Left renal pelvis (tissue), 4 donors: ENCODE results near the gene STARD13. TPM values are rescaled to one million over a fixed set of nuclear protein-coding genes. Genes with fewer than 3 reads are reported as not detected.

ENCODE experiments used
- DNase-seq, 4 donors: peaks; one replicate each; pipeline ENCODE4 v3.0.0-alpha.2; 2013; ENCODE audit warnings: low read depth in 4 of 4, low spot score in 3 of 4
- polyA plus RNA-seq, 4 donors: library from polyadenylated mRNA; unstranded; fragments of 120-200 nt; gene quantifications; one replicate each; pipeline ENCODE4 v1.2.1, GENCODE V29; 2013; ENCODE audit not compliant: insufficient read length in 4 of 4

STARD13 gene, protein sequence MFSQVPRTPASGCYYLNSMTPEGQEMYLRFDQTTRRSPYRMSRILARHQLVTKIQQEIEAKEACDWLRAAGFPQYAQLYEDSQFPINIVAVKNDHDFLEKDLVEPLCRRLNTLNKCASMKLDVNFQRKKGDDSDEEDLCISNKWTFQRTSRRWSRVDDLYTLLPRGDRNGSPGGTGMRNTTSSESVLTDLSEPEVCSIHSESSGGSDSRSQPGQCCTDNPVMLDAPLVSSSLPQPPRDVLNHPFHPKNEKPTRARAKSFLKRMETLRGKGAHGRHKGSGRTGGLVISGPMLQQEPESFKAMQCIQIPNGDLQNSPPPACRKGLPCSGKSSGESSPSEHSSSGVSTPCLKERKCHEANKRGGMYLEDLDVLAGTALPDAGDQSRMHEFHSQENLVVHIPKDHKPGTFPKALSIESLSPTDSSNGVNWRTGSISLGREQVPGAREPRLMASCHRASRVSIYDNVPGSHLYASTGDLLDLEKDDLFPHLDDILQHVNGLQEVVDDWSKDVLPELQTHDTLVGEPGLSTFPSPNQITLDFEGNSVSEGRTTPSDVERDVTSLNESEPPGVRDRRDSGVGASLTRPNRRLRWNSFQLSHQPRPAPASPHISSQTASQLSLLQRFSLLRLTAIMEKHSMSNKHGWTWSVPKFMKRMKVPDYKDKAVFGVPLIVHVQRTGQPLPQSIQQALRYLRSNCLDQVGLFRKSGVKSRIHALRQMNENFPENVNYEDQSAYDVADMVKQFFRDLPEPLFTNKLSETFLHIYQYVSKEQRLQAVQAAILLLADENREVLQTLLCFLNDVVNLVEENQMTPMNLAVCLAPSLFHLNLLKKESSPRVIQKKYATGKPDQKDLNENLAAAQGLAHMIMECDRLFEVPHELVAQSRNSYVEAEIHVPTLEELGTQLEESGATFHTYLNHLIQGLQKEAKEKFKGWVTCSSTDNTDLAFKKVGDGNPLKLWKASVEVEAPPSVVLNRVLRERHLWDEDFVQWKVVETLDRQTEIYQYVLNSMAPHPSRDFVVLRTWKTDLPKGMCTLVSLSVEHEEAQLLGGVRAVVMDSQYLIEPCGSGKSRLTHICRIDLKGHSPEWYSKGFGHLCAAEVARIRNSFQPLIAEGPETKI
- polyA plus RNA-seq: 10 to 100 TPM; 17.5 to 25.4 (median 23.7) TPM

DNA sequence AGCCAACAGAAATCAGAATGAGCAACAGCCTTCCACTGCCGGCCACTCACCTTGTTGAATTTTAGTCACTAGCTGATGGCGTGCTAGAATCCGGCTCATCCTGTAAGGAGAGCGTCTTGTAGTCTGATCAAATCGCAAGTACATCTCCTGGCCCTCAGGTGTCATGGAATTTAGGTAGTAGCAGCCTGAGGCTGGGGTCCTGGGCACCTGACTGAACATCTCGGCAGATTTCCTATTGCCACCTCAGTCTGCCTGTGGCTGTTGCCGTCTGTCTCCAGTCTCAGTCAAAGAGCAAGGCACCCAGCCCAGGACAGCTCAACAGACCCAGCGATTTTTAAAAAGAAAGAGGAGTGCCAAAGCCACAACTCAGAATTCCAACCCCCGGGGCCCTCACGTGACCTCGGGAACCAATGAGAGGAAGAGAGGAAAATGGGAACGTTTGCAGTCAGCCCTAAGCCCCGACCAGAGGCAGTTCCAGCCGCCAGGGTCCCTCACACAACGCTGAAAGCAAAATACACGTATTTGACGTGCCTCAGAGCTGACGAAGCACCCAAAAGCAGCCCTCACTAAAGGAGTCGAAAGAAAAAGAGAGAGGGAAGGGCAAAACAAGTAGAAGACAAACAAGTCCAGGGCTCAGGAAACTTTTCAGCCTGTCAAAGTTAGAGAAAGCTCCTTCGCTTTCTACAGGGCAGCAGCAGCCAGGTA is at the start of gene STARD13:
STARD13 (minus strand) TSS at position 336 of the 705 bp plus-strand sequence; CDS start at position 219, 117 bp downstream.
- DNase-seq: peak; percentile 85 to 90 (median 86)

DNA sequence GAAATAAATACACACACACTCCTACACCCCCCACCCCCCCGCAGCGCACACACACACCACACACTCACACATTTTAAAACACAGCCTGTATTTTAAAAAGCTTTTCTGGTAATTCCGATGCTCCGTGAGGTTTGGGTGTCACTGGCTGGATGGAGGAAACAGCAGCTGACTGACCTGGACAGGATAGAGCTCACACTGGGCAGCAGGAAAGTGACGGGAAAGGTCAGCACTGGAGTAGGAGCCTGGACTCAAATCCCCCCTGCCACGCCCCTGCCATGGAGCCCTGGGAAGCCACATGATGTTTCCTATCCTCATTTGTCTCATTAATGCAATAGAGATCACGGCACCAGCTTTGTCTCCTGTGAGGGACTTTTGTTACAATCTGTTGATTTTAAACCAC is 49.3 kb upstream of the STARD13 start:
- DNase-seq: no peak

DNA sequence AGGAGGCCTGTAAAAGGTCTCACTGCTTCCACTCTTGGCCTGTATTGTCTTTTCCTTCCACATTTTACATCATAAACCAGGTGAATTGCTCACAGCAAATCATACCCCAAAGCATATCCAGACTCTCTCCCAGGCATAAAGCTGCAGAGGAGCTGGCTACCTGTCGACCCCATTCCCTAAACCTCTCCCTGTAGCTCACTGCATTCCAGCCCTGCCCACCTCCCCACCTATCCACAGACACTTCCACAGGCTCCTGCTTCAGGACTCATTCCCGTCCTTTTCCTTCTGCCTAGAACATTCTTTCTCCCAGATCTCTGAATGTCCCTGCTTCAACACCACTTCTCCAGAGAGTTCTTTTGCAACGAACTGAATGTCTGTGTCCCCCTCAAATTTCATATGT is 46.4 kb upstream of the STARD13 start:
- DNase-seq: no peak

DNA sequence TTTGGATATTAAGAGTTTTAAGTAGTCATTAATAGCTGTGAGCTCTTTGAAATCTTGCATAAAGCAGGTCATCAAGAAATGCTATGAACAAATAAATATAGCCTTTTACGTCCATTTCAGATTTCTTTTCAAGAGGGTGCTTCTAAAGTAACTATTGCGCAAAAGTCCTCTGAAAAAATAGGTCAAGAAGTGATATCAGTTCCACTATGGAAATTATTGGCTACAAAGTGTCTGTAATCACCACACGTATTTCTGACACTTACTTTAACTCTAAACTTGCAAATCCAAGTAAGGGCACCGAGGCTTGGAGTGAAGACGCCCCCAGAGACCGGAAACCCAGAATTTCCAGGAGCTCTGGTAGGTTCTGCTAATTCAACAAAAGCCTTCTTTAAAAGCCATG is 44.9 kb upstream of the STARD13 start:
- DNase-seq: no peak

DNA sequence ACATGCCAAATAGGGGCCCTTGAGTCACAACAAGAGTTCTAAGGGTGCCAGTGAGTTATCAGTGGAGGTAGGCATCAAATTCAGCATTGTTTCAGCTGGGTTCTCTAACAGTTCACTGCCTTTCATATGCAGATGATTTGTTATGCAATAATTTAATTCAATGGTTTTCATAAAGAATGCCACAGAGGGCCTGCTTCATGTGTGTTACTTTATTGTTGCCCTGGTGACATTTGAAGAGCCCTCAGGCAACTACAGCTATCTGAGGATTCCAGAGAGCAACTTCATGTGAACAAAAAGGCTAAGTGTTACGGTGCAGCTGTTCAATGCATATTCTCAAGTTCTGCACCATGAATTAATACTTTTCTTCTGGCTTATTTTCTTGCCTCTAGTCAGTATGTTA is 43.1 kb upstream of the STARD13 start:
- no peak for DNase-seq

DNA sequence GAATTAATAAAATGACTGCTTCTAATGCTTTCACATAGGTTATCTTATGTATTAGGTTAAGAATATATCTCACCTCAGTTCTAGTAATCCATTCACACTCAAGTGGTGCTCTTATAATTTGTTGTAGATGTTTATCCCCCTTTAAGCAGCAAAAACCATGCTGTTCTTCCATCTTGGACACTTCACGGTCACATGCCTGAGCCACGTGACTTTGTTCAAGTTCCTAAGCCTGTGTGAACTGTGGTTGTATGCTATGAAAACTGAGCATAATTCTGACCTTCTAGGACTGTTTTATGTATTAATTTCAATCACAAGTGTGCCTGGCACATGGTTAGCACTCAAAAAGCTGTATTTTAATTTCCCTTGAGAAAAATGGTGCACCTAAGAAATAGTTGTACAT is 41.2 kb upstream of the STARD13 start:
- DNase-seq: no peak

DNA sequence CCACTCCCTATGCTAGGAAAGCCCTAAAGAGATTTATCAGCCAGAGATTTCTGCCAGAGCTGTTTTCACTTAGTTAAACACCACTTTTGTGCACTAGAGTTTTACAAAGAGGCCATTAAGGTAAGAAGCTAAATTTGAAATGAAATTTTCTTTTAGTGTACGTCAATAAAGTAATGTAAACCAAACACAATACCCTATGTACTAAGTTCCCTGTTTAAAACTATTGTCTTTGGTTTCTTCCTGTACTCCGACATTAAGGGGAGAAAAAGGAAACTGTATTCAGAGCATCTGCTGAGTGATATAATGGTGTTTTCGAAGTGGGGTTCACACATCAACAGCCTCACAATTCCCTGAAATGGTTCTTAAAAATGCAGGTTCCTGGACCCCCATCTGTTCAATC is 40.7 kb upstream of the STARD13 start:
- DNase-seq: no peak

DNA sequence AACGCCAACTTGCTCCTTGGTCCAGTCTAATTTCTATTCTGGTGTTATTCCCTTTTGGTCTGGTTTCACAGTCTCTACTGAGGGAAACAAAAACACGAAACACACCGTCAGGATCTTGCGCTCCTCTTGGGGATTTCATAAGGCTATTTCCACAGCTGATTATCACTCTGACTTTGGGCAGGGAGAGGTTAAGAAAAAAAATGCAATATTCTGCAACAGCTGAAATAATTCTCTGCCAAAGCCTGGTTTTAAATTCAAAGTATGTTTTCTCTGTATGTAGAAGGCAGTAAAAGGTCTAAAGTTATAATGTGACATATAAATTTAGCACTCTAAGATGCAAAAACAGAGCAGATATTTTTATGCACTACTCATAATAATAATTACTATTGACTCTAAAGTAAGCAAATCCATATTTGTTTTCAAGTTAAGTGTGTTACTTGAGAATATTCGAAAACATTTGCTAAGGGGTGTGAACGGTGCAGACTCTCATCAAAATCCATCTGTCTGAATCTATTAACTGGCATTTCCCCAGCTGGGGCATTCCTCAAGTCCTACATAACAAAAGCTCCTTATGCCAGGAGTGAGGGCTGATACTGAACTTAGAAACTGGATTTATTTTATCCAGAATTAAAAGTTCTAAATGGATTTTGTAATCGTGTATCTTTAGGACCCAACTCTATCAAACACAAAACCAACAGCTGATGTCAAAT is 38.4 kb upstream of the STARD13 start:
- no peak for DNase-seq

DNA sequence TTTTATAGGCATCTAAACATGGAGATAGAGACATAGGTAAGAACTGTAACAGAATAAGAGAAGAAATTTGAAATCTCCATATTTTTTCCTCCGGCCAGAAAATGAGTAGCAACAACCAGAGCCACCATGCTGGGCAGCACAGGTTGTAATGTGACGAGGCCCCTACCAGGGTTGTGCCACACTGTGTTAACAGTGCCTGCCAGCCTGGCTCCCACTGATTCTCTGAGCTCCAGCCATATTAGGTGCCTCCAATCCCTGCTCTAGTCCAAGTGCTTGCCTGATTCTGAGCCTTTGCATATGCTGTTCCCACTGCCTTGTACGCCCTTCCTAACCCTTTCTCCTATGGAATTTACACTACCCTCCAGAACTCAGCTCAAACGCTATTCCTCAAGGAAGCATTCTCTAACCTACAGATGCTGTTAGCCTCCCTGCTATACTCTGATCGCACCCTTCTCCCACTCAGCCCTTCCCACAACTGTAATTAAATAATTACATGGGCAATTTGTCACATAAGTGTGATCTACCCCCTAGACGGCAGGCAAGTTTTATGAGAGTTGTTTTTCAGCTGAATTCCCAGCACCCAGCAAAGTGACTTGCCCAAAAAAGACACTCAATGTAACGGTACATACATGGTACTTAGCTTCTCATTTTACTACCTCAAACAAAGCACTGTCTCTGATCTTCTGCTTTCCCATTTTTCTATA is 37.6 kb upstream of the STARD13 start:
- DNase-seq: no peak

DNA sequence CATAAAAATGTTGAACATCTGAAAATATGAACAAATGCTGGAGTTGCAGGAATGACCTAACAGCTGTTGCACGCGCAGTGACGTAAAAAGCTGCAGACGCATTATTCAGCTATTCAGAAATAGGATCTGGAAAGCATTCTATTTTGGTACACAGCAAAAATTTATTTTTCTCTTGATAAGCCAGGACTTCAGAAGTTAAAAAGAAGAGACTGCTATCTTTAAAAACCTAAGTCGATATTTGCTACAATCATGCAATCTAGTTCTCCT is 36.9 kb upstream of the STARD13 start:
- no peak for DNase-seq

DNA sequence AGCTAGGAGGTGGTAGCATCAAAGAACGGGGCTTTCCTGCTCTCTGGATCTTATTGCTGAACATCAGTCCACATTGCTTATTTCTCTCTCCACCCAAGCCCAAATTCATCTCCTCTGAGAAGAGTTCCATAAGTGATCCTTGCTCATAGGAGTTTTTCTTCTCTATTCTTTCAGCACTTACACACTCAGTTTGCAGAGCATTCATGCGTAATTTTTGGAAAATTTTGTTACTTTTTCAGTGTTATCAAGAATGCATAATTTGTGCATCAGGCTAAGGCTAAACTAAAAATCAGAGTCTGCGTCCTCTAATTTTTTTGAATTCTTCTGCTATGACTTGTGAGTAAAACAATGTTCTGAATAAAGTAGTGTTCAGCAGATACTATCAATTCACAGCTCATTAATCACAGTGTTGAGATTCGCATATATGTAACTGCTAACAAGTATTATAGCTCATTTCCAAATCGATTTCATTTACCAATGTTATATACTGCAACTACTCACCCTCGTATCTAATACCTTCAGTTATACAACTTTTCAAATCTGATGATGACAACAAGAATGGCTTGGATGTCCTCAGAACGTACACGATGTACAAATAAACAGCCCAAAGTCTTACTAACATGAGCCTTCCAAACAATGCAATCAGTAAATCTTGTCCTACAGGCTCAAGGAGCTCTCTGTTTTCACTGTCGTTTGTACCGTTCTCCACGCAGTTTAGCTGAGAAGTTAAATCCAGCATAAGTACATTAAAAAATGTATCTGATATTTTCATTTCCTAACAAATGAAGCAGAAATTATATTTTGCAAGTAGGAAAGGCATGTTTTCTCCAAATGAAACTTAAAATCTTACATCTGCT is 36.4 kb upstream of the STARD13 start:
- DNase-seq: no peak

DNA sequence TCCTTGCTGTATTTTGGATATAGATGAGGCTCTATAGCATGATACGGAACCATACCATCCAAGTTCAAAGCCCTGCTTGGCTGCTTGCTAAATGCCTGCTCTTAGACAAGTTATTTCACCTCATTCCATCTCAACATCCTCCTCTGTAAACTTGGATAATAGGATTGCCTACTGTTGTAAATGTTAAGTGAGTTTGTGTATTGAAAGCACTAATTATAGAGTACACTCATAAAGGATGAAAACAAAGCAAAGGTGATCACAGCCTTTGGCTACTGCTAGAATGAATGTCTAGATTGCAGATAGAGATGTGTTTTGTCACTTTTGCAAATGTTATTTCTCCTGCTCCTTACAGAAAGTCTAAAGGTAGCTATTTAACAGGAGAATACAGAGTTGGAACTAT is 34.3 kb upstream of the STARD13 start:
- no peak for DNase-seq

DNA sequence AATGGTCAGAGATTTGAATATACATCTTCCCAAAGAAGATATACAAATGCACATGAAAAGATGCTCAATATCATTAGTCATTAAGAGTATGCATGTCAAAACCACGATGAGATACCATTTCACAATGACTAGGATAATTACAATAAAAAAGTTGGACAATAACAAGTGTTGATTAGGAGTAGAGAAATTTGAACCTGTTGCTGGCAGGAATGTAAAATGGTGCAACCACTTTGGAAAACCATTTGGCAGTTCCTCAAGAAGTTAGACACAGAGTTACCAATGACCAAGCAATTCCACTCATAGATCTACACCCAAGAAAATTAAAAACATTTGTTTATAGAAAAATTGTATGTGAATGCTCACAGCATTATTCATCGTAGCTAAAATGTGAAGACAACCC is 33.2 kb upstream of the STARD13 start:
- DNase-seq: no peak

DNA sequence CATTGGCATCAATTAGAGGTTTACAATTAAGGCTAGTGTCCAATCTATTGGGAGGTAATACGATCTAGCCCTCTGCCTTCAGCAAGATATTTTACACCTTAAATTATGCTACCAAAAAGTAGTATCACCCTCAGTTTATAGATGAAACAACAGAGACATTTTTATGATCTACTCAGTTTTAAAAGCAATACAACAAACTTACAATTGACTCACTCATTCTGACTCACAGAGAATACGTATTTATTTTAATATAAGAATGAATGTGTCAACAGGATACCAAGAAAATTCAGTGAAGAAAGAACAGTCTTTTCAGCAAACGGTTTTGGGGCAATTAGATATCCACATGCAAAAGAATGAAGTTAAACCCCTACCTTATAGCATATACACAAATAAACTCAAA is 32.5 kb upstream of the STARD13 start:
- no peak for DNase-seq

DNA sequence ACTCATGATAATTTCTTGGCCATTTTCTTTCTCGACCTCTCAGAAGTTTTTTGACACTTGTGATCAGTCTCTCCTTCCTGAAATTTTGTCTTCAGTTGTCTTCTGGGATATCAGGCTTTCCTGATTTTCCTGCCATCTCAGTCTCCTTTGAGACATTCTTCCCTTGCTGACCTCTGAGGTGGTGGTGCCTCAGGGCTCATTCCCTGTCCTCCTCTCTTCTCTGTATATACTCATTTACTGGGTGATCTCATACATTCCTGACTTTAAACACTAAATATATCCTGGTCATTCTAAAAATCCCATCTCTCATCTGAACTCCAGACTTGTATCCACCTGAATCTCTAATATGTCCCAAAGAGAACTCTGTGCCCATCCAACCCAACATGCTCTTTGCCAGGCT is 31.3 kb upstream of the STARD13 start:
- DNase-seq: no peak

DNA sequence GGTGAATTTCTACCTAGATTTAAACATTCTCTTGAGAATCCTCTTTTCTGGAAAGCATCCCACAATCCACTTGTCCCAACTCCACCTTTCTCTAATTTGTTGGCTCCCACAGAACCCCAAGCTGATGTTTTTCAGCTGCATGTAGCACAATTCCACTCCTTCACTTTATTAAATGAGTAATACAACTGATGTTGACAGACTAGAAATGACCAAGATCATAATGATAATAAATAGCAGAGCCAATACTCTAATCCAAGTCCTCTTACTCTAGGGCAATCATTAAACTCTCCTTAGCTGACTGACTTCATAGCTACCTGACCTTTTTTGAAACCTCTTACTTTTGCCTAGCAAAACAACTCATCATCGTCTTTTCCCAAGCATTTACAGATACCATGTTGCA is 27.9 kb upstream of the STARD13 start:
- DNase-seq: no peak

DNA sequence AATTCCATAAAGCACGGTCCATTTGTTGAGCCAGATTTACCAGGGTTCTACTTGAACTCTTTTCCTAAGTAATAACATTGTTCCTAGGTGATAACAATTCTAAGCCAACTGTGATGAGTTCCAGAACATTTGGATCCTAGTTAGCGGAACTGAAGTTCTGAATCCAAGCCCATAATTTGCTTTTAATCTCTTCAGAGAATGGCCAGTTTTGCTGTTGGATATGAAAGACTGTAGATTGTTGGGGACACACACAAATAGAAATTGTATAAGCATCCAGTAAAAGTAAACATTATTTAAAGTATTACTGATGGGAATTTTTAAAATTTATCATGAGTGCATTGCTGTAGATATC is 27.3 kb upstream of the STARD13 start:
- DNase-seq: no peak

DNA sequence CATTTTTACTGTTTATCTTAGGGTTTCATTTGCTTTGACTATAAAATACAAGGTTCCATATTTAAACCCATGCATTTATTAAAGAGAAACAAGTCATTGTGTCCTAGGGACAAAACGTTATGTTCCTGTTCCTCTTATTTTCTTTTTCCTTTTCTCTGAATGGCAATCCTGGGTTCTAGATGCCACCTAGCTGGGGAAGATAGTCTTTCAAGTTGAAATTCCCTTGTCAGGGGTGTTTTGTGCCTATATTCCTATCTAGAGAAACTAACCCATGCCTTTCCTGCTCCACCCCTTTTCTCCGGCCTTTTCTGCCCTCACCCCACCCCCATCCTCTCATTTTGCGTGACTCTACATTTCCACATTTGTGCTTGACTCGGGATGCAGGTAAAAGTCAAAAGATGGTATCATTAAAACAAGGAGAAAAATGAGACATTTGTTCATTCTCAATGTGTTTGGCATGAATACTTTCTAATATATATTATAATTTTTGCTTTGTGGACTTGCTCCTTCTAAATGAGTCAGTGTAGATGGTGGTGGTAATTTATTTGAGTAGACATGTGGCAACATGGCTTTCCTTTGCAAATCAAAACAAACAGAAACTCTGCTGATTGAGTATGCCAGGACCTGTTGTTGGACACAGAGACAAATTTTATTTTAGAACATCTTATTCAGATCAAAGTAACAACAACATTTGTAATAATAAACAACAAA is 26.8 kb upstream of the STARD13 start:
- no peak for DNase-seq
